Keratinocyte (primary cell): ENCODE results near the gene MTX2. TPM values are rescaled to one million over a fixed set of nuclear protein-coding genes. Genes with fewer than 3 reads are reported as not detected.

ENCODE experiments used
- DNase-seq: peaks from one replicate; pipeline ENCODE4 v3.0.0-alpha.2; 2011; ENCODE audit warnings: low read depth, missing footprints, low spot score
- FAIRE-seq: peaks from 2 replicates; lab custom pipeline; 2011; peaks lifted over from hg19 to GRCh38; lab: Jason Lieb, UNC
- H2AFZ ChIP-seq: 2 replicates; pipeline ENCODE4 v1.6.0; 2012; ENCODE audit warnings: low read length, control low read depth, inconsistent platforms; ENCODE audit not compliant: control insufficient read depth
- H3K27ac ChIP-seq: 2 replicates; pipeline ENCODE4 v1.5.1; 2011; ENCODE audit warnings: low read length; ENCODE audit not compliant: control insufficient read depth, insufficient read depth
- H3K27me3 ChIP-seq: 3 replicates; pipeline ENCODE4 v1.6.0; 2011; ENCODE audit warnings: low read length; ENCODE audit not compliant: control insufficient read depth, insufficient read depth; ENCODE audit errors: extremely low read depth
- H3K36me3 ChIP-seq, 2 experiments: 2 replicates in 1 of 2; 3 replicates in 1 of 2; pipeline ENCODE4 v1.5.1; 2011; ENCODE audit warnings: low read length in 2 of 2, mild to moderate bottlenecking in 1 of 2; ENCODE audit not compliant: control insufficient read depth in 2 of 2, insufficient read depth in 2 of 2; ENCODE audit errors: extremely low read depth in 1 of 2
- H3K4me1 ChIP-seq: 3 replicates; pipeline ENCODE4 v1.5.1; 2011; ENCODE audit warnings: low read length; ENCODE audit not compliant: control insufficient read depth, insufficient read depth; ENCODE audit errors: extremely low read depth
- H3K4me2 ChIP-seq: 3 replicates; pipeline ENCODE4 v1.6.0; 2011; ENCODE audit warnings: low read depth, low read length; ENCODE audit not compliant: control insufficient read depth, insufficient read depth; ENCODE audit errors: extremely low read depth
- H3K4me3 ChIP-seq, 3 experiments: fragments of 200-600 bp in 1 of 3; sonication (generic) in 1 of 3; 2 replicates in 2 of 3; 3 replicates in 1 of 3; pipeline ENCODE4 v1.5.1; 2011 to 2016; ENCODE audit warnings: low read length in 3 of 3, mild to moderate bottlenecking in 3 of 3, control low read depth in 2 of 3, inconsistent platforms in 1 of 3, low read depth in 1 of 3, mixed read lengths in 1 of 3, mixed run types in 1 of 3, moderate library complexity in 1 of 3; ENCODE audit not compliant: control insufficient read depth in 2 of 3, insufficient read depth in 2 of 3; ENCODE audit errors: extremely low read depth in 1 of 3
- H3K79me2 ChIP-seq: 2 replicates; pipeline ENCODE4 v1.6.0; 2012; ENCODE audit warnings: low read length; ENCODE audit not compliant: control insufficient read depth, insufficient read depth
- H3K9ac ChIP-seq: 3 replicates; pipeline ENCODE4 v1.6.0; 2011; ENCODE audit warnings: low read length; ENCODE audit not compliant: control insufficient read depth, insufficient read depth; ENCODE audit errors: extremely low read depth
- H3K9me1 ChIP-seq: 3 replicates; pipeline ENCODE4 v1.6.0; 2011; ENCODE audit warnings: low read length; ENCODE audit not compliant: control insufficient read depth, insufficient read depth; ENCODE audit errors: extremely low read depth
- H3K9me3 ChIP-seq: 2 replicates; pipeline ENCODE4 v1.5.1; 2012; ENCODE audit warnings: low read depth, low read length; ENCODE audit not compliant: control insufficient read depth
- H4K20me1 ChIP-seq: 3 replicates; pipeline ENCODE4 v1.6.0; 2011; ENCODE audit warnings: low read length; ENCODE audit not compliant: control insufficient read depth, insufficient read depth; ENCODE audit errors: extremely low read depth
- CTCF ChIP-seq, 3 experiments: IDR thresholded peaks in 1 of 3; conservative IDR thresholded peaks in 1 of 3; optimal IDR thresholded peaks in 1 of 3; 2 replicates in 2 of 3; 3 replicates in 1 of 3; pipeline versions ENCODE3 to v1.5.1; 2011; ENCODE audit warnings: low read length in 3 of 3, mild to moderate bottlenecking in 3 of 3, moderate library complexity in 2 of 3, control low read depth in 1 of 3, inconsistent platforms in 1 of 3; ENCODE audit not compliant: insufficient read depth in 2 of 3; ENCODE audit errors: extremely low read depth in 1 of 3
- EZH2 ChIP-seq: IDR thresholded peaks from one replicate; pipeline ENCODE4 v1.6.1; 2012; ENCODE audit warnings: inconsistent platforms, mild to moderate bottlenecking, low read length, moderate library complexity
- dilution Hi-C: fragments of 300-500 bp; cut with MboI; formaldehyde crosslinking; loops from one replicate; pipeline ENCODE4 v1.7.0; 2020; ENCODE audit warnings: low sequenced_read_pairs; ENCODE audit not compliant: extremely low pct_ligation_motif_present
- polyA plus RNA-seq, 5 experiments: library from polyadenylated mRNA; depleted of rRNA in 3 of 5; stranded (reverse) in 3 of 5; stranded (forward) in 1 of 5; unstranded in 1 of 5; fragments of >200 nt; gene quantifications; 1 replicate in 1 of 5; 2 replicates in 3 of 5; 3 replicates in 1 of 5; pipeline versions ENCODE4 v1.2.1 to v1.2.3, GENCODE V29; 2011 to 2012; ENCODE audit warnings: missing spikeins in 2 of 5, low read depth in 1 of 5, low replicate concordance in 1 of 5

Gene MTX2
- polyA plus RNA-seq, 1 donor (not counting 4 experiments of a cell fraction or from before 2014, with no cell fraction given), result 60.3 TPM

GRCh38 chr2:176280867-176281658 is 11.8 kb downstream of the MTX2 start:
- Histone ChIP-seq H3K27me3 (no peaks in the 10 kb centered on the region), H3K4me2 (no peak overlapping the region), H3K9me3 (no peaks in the 10 kb centered on the region), H3K79me2 (peaks cover 25% of the 10 kb centered on the region), H2AFZ (no peak overlapping the region), H3K9me1 (no peaks in the 10 kb centered on the region), H3K9ac (no peak overlapping the region), H3K36me3 (no peaks in the 10 kb centered on the region), H4K20me1 (no peaks in the 10 kb centered on the region), H3K27ac (no peak overlapping the region), H3K4me1 (peaks cover 18% of the 10 kb centered on the region), H3K4me3 (no peak overlapping the region)
- TF ChIP-seq EZH2, result no peak
- TF ChIP-seq CTCF (optimal IDR thresholded peaks at IDR 0.05 in 1 of 3, IDR thresholded peaks at IDR 0.05 in 1 of 3, conservative IDR thresholded peaks at IDR 0.05 in 1 of 3; ENCODE audit: extremely low read depth in 1 of 3, insufficient read depth in 2 of 3, low read length in 3 of 3), result no peak
- dilution Hi-C loops, result no loop called here
- FAIRE-seq (peak; percentile 71), DNase-seq (peak; percentile 23)

- FAIRE-seq, result no peak
- Histone ChIP-seq H3K79me2 (peaks cover 39% of the 10 kb centered on the region), H3K4me2 (no peak overlapping the region)
Observed at GRCh38 chr2:176283291-176284068, 14.2 kb downstream of the MTX2 start.

More at GRCh38 chr2:176283291-176284068, 14.2 kb downstream of the MTX2 start:
- no peaks in the 10 kb centered on the region for H3K27me3 ChIP-seq
- no peak for DNase-seq
- H2AFZ ChIP-seq, result no peak overlapping the region
- H4K20me1 ChIP-seq, result no peaks in the 10 kb centered on the region
- no peaks in the 10 kb centered on the region for H3K9me3 ChIP-seq
- peaks cover 18% of the 10 kb centered on the region for H3K4me1 ChIP-seq
- no peak overlapping the region for H3K4me3 ChIP-seq
- H3K36me3 ChIP-seq, result no peaks in the 10 kb centered on the region
- H3K9ac ChIP-seq, result no peak overlapping the region
- H3K27ac ChIP-seq, result no peak overlapping the region
- TF ChIP-seq CTCF (optimal IDR thresholded peaks at IDR 0.05 in 1 of 3, IDR thresholded peaks at IDR 0.05 in 1 of 3, conservative IDR thresholded peaks at IDR 0.05 in 1 of 3; ENCODE audit: extremely low read depth in 1 of 3, insufficient read depth in 2 of 3, low read length in 3 of 3), result no peak
- no peak for TF ChIP-seq EZH2
- H3K9me1 ChIP-seq, result no peaks in the 10 kb centered on the region
- dilution Hi-C loops, result no loop called here
